ENCODE data around the gene AMOT.

DNA sequence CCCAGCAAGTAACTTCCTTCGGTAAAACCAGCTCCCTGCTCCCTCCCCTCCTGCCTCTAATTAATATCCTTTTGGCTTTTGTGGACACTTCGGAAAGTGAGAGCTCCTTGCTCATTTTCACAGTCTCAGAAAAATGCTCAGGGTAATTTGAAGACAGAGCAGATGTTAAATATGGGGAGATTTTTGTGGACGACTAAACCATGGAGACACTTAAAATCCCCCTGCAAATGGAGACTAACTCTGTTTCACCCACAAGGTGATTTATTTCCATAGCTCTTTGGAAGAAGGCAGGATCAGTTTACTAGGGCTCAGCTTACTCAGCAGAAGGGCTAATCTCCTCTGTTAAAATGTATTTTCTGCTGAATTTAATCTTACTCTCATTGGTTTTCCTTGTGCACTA is 12.2 kb upstream of the AMOT start:
- TF ChIP-seq, protein P1, sequence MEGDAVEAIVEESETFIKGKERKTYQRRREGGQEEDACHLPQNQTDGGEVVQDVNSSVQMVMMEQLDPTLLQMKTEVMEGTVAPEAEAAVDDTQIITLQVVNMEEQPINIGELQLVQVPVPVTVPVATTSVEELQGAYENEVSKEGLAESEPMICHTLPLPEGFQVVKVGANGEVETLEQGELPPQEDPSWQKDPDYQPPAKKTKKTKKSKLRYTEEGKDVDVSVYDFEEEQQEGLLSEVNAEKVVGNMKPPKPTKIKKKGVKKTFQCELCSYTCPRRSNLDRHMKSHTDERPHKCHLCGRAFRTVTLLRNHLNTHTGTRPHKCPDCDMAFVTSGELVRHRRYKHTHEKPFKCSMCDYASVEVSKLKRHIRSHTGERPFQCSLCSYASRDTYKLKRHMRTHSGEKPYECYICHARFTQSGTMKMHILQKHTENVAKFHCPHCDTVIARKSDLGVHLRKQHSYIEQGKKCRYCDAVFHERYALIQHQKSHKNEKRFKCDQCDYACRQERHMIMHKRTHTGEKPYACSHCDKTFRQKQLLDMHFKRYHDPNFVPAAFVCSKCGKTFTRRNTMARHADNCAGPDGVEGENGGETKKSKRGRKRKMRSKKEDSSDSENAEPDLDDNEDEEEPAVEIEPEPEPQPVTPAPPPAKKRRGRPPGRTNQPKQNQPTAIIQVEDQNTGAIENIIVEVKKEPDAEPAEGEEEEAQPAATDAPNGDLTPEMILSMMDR (IDR thresholded peaks at IDR 0.05) = no peak
- no peak for TF ChIP-seq EZH2 (IDR thresholded peaks at IDR 0.05; ENCODE audit: borderline replicate concordance, insufficient read depth, low read depth, low read length, poor library complexity, severe bottlenecking)

Measured in B cell (primary cell).